IMR-90 (cell line): ENCODE measurements around the gene ATXN1. TPM values are rescaled to one million over a fixed set of nuclear protein-coding genes. Genes with fewer than 3 reads are reported as not detected.

Source experiments
- ATAC-seq: fragments of 200-7000 bp; cut with Tn5 transposase; 2 replicates; pipeline ENCODE4 v1.9.1; 2020; ENCODE audit warnings: low read depth, mild to moderate bottlenecking, moderate library complexity
- BruUV-seq: library from RNA; stranded (reverse); fragments of 400-500 nt; replicated peaks from 2 replicates; lab custom pipeline; 2021; lab: Mats Ljungman, UMichigan
- CTCF ChIA-PET: fragments of 300-600 bp; formaldehyde crosslinking; extraction: SDS; loops from one replicate; lab custom pipeline; 2021; ENCODE audit warnings: antibody characterized with exemption; lab: Yijun Ruan, JAX
- POLR2A ChIA-PET: fragments of 300-600 bp; sonication (Branson Sonifier 250); formaldehyde crosslinking; loops from one replicate; lab custom pipeline; 2022; ENCODE audit warnings: antibody characterized with exemption; ENCODE audit not compliant: unreplicated experiment; lab: Charles Lee
- DNase-seq: peaks from one replicate; pipeline ENCODE4 v3.0.0; 2013
- H2AFZ ChIP-seq: replicated peaks from 2 replicates; pipeline ENCODE3; 2013; ENCODE audit warnings: low read length, mild to moderate bottlenecking; ENCODE audit not compliant: poor library complexity
- H2AK5ac ChIP-seq: 2 replicates; pipeline ENCODE4 v1.6.1; 2013; ENCODE audit warnings: low read depth, low read length, inconsistent platforms
- H2AK9ac ChIP-seq: replicated peaks from 2 replicates; pipeline ENCODE3; 2013; ENCODE audit warnings: mild to moderate bottlenecking, low read depth, low read length, moderate library complexity; ENCODE audit not compliant: poor library complexity
- H2BK120ac ChIP-seq: 2 replicates; pipeline ENCODE4 v1.6.1; 2013; ENCODE audit warnings: low read depth, low read length, inconsistent platforms
- H2BK15ac ChIP-seq: 3 replicates; pipeline ENCODE4 v1.6.1; 2013; ENCODE audit warnings: low read depth, low read length, inconsistent platforms
- H2BK20ac ChIP-seq: 2 replicates; pipeline ENCODE4 v1.6.1; 2013; ENCODE audit warnings: low read depth, mild to moderate bottlenecking, inconsistent platforms, low read length, moderate library complexity
- H2BK5ac ChIP-seq: 2 replicates; pipeline ENCODE4 v1.6.1; 2013; ENCODE audit warnings: mild to moderate bottlenecking, low read depth, low read length, inconsistent platforms; ENCODE audit not compliant: poor library complexity, severe bottlenecking
- H3K14ac ChIP-seq: replicated peaks from 2 replicates; pipeline ENCODE4 v1.6.1; 2013; ENCODE audit warnings: low read depth, low read length, inconsistent platforms
- H3K18ac ChIP-seq: 2 replicates; pipeline ENCODE4 v1.6.1; 2013; ENCODE audit warnings: low read depth, low read length, control low read depth
- H3K23ac ChIP-seq: 2 replicates; pipeline ENCODE4 v1.6.1; 2013; ENCODE audit warnings: low read depth, low read length, inconsistent platforms
- H3K27ac ChIP-seq: 2 replicates; pipeline ENCODE4 v1.5.1; 2013; ENCODE audit warnings: mild to moderate bottlenecking, control low read depth, low read length; ENCODE audit not compliant: insufficient read depth
- H3K27me3 ChIP-seq: 2 replicates; pipeline ENCODE4 v1.6.1; 2013; ENCODE audit warnings: low read length; ENCODE audit not compliant: control insufficient read depth, insufficient read depth
- H3K36me3 ChIP-seq: 2 replicates; pipeline ENCODE4 v1.6.1; 2013; ENCODE audit warnings: low read length, mixed read lengths; ENCODE audit not compliant: control insufficient read depth, insufficient read depth
- H3K4ac ChIP-seq: 2 replicates; pipeline ENCODE4 v1.6.1; 2013; ENCODE audit warnings: low read depth, low read length, inconsistent platforms
- H3K4me1 ChIP-seq: 2 replicates; pipeline ENCODE4 v1.6.1; 2013; ENCODE audit warnings: low read length, mixed read lengths; ENCODE audit not compliant: control insufficient read depth, insufficient read depth
- H3K4me2 ChIP-seq: 2 replicates; pipeline ENCODE4 v1.6.1; 2013; ENCODE audit warnings: low read depth, mild to moderate bottlenecking, control low read depth, low read length, moderate library complexity
- H3K4me3 ChIP-seq: 2 replicates; pipeline ENCODE4 v1.5.1; 2013; ENCODE audit warnings: low read depth, mild to moderate bottlenecking, control low read depth, low read length, moderate library complexity; ENCODE audit not compliant: insufficient read depth
- H3K56ac ChIP-seq: 2 replicates; pipeline ENCODE4 v1.6.1; 2013; ENCODE audit warnings: low read length, inconsistent platforms; ENCODE audit not compliant: insufficient read depth; ENCODE audit errors: extremely low read depth
- H3K79me1 ChIP-seq, 2 experiments: 2 replicates each; pipeline ENCODE4 v1.6.1; 2013; ENCODE audit warnings: low read length in 2 of 2, inconsistent platforms in 1 of 2, low read depth in 1 of 2
- H3K9ac ChIP-seq: 2 replicates; pipeline ENCODE4 v1.6.1; 2013; ENCODE audit warnings: low read depth, low read length, control low read depth
- H3K9me1 ChIP-seq: 2 replicates; pipeline ENCODE4 v1.6.1; 2013; ENCODE audit warnings: low read length, inconsistent platforms; ENCODE audit not compliant: insufficient read depth
- H3K9me3 ChIP-seq: 2 replicates; pipeline ENCODE4 v1.6.1; 2013; ENCODE audit warnings: low read length; ENCODE audit not compliant: control insufficient read depth, insufficient read depth
- H4K20me1 ChIP-seq: 2 replicates; pipeline ENCODE4 v1.6.1; 2013; ENCODE audit warnings: low read length, inconsistent platforms; ENCODE audit not compliant: insufficient read depth
- H4K5ac ChIP-seq: 2 replicates; pipeline ENCODE4 v1.6.1; 2013; ENCODE audit warnings: mild to moderate bottlenecking, low read depth, low read length, control low read depth
- H4K8ac ChIP-seq, 2 experiments: 2 replicates each; pipeline ENCODE4 v1.6.1; 2013; ENCODE audit warnings: low read depth in 2 of 2, low read length in 2 of 2, control low read depth in 1 of 2, inconsistent platforms in 1 of 2
- H4K91ac ChIP-seq: 2 replicates; pipeline ENCODE4 v1.6.1; 2013; ENCODE audit warnings: low read depth, low read length, inconsistent platforms; ENCODE audit not compliant: insufficient read depth
- CTCF ChIP-seq: conservative IDR thresholded peaks from 2 replicates; pipeline ENCODE4 v1.5.1; 2012; ENCODE audit warnings: mild to moderate bottlenecking, low read depth, low read length, improper control_type of control experiment
- MXI1 ChIP-seq: IDR thresholded peaks from 2 replicates; pipeline ENCODE4 v1.6.1; 2012; ENCODE audit warnings: low read depth, mild to moderate bottlenecking, low read length, moderate library complexity, borderline replicate concordance
- WGBS, 2 experiments: methylation state at CpG; one replicate each; pipeline versions ENCODE4 v1.1.5 to v1.1.7; 2013; ENCODE audit warnings: missing lambda C conversion rate in 2 of 2; ENCODE audit not compliant: insufficient read length in 1 of 2; ENCODE audit errors: extremely low coverage in 2 of 2; 5-methylcytosine and 5-hydroxymethylcytosine counted together
- dilution Hi-C: fragments of 300-500 bp; cut with HindIII; formaldehyde crosslinking; loops from one replicate; pipeline ENCODE4 v1.14.3; 2018; ENCODE audit warnings: low sequenced_read_pairs; ENCODE audit not compliant: unreplicated experiment
- in situ Hi-C: fragments of 300-500 bp; cut with MboI; formaldehyde crosslinking; loops from 3 replicates; pipeline ENCODE4 v1.14.3; 2019; ENCODE audit warnings: low sequenced_read_pairs, inconsistent platforms, mixed read lengths
- intact Hi-C: fragments of 100-400 bp; cut with micrococcal nuclease; formaldehyde crosslinking; loops from 2 replicates; pipeline ENCODE4 v1.10.0; 2022
- polyA plus RNA-seq, 3 experiments: library from polyadenylated mRNA; depleted of rRNA; stranded (reverse); fragments of >200 nt; gene quantifications; 2 replicates each; pipeline ENCODE4 v1.2.3, GENCODE V29; 2012; ENCODE audit warnings: low replicate concordance in 1 of 3
- total RNA-seq: library from RNA; depleted of rRNA; stranded (reverse); fragments of >200 nt; gene quantifications from 2 replicates; pipeline ENCODE4 v1.2.3, GENCODE V29; 2012

Gene ATXN1
- total and polyA plus RNA-seq, 2 of the 4 experiments (the other 2 are of a cell fraction) = 7.3 to 11.1 TPM

- no peak overlapping the region for H3K4ac ChIP-seq
- dilution Hi-C loops = no loop called here
- no peak overlapping the region for H3K18ac ChIP-seq
- H3K23ac ChIP-seq = no peak overlapping the region
- 86% methylated on average over 1 of the region's 1 CpG; no CpG with 5 or more reads in 1 of the 2 experiments for WGBS, 2 experiments
- H3K56ac ChIP-seq = no peak overlapping the region
- no TSS peak for BruUV-seq
- ATAC-seq (no peak), DNase-seq (no peak)
- CTCF ChIA-PET = interaction anchor here (0.6 kb wide), 1 partner anchor 986 kb away, joined by 7 read pairs; no protein-coding TSS in a partner anchor
- H2AK5ac ChIP-seq = no peak overlapping the region
- peaks cover 8% of the 10 kb centered on the region; the same call in 1 of the 2 replicates for H3K9me1 ChIP-seq
- no peak overlapping the region for H4K91ac ChIP-seq
- no peak overlapping the region for H2BK20ac ChIP-seq
- H4K20me1 ChIP-seq = no peaks in the 10 kb centered on the region
- H4K8ac ChIP-seq = no peak overlapping the region
- H3K27ac ChIP-seq = no peak overlapping the region
- no peak overlapping the region for H2AFZ ChIP-seq
- intact Hi-C loops = no loop called here
- peaks cover 5 to 6% of the 10 kb centered on the region in 2 experiments; a peak in 2 of 4 replicates for H3K79me1 ChIP-seq
- peaks cover 4% of the 10 kb centered on the region for H3K4me1 ChIP-seq
- POLR2A ChIA-PET = no interaction called here
- H2BK120ac ChIP-seq = no peak overlapping the region
- H4K5ac ChIP-seq = no peak overlapping the region
- in situ Hi-C loops = no loop called here
- no peak overlapping the region for H2BK5ac ChIP-seq
- no peaks in the 10 kb centered on the region for H3K27me3 ChIP-seq
- no peak overlapping the region for H3K9ac ChIP-seq
- peaks cover 24% of the 10 kb centered on the region for H3K36me3 ChIP-seq
- no peak overlapping the region for H2BK15ac ChIP-seq
- H3K4me3 ChIP-seq = no peak overlapping the region
- H2AK9ac ChIP-seq = no peak overlapping the region
- no peak overlapping the region for H3K4me2 ChIP-seq
- no peak overlapping the region for H3K14ac ChIP-seq
- TF ChIP-seq CTCF (no peak), MXI1 (no peak)
- H3K9me3 ChIP-seq = peaks cover 4% of the 10 kb centered on the region
Measured at GRCh38 chr6:16657768-16658167, 103.5 kb downstream of the ATXN1 start.
